ENCODE measurements around the gene ART5.
"Not testable (repeated sequence)": the region's sequence is repeated elsewhere in the genome, so short reads cannot be mapped to it uniquely, and the experiment has no call there.

Gene ART5

GRCh38 chr11:3616721-3617460 is 24.9 kb downstream of the ART5 start:
- no peak for DNase-seq

DNA sequence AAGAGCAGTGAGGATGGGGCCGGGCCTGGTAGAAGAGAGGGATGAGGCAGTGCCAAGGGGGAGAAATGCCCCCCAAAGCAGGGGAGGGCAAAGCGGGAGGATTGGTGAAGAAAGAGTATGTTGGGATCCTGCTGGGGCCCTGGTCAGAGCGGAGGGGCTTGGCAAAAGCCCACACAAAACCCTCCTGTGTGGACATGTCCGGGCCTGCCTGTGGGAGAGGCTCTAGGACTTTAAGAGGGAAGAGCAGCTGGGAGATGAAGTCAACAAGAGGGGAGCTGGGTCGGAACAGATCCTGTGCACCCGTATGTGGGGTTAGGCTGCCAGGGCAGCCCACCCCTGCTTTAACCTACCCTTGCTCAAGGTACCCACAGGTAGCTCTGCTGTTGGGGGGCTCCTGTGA is 25.8 kb downstream of the ART5 start:
- DNase-seq, result no peak

- DNase-seq, result no peak
Measured at GRCh38 chr11:3614742-3615171, 27.0 kb downstream of the ART5 start.

DNA sequence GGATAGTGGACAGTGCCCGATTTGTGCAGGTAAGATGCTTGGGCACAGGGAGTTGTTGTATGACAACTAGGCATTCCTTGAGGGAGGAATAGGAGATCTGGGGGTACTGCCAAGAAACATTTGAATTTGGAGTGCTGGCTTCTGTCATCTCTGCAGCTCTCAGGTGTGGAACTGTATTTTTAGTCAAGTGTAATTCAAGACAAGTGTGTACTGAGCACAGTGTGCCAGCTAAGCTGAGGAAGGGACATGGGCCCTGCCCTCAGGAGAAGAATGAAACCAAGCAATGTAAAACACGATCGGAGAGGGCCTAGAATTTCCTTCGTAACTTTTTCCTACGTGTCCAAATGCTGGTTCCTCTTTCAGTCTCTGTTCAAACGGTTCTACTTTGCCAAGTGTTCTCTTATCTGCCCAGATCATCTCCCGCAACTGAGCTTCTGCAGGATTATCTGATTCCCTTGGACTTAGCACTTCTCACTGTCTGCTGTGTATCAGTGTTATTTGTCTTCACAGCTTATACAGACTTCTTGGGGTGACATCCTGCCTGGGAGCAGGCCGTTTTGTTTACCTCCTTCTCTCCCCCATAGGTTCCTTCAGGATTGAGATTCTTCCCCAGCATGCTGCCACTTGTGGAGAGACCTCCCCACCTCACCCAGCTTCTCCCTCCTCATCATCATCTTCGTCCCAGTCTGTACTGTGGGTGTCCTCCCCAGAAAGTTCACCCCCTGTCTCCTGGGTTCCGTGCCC is 27.6 kb downstream of the ART5 start:
- DNase-seq, result no peak

GRCh38 chr11:3611976-3612678 is 29.7 kb downstream of the ART5 start:
- no peak for DNase-seq

- no peak for DNase-seq
Measured at GRCh38 chr11:3610846-3611245, 30.9 kb downstream of the ART5 start.

GRCh38 chr11:3609416-3610265 is 32.2 kb downstream of the ART5 start:
- no peak for DNase-seq

- no peak for DNase-seq
Measured at GRCh38 chr11:3605771-3606203, 36.0 kb downstream of the ART5 start.

- no peak for DNase-seq
Measured at GRCh38 chr11:3605283-3605662, 36.5 kb downstream of the ART5 start.

DNA sequence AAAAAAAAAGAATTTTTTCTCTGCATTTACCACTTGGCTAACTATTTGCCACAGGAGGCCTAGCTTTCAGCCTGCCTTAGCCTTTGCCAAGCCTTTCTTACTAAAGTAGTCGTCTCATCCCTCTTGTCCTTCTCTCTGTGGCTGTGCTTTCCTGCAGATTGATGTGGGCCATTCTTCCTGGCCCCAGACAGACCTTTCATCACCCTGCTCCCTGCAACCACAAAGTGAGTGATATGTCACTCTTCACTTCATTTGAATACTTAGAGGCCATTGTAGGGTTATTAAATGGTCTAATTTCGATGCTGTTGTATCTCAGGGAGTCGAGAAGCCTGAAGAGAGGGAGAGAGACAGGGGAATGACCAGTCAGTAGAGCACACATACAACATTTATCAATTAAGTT is 37.6 kb downstream of the ART5 start:
- DNase-seq, result no peak

- DNase-seq, result not testable (repeated sequence)
Measured at GRCh38 chr11:3600201-3600600, 41.6 kb downstream of the ART5 start.

- DNase-seq, result not testable (repeated sequence)
Measured at GRCh38 chr11:3597743-3598142, 44.0 kb downstream of the ART5 start.

- not testable (repeated sequence) for DNase-seq
Measured at GRCh38 chr11:3591326-3591725, 50.5 kb downstream of the ART5 start.

DNA sequence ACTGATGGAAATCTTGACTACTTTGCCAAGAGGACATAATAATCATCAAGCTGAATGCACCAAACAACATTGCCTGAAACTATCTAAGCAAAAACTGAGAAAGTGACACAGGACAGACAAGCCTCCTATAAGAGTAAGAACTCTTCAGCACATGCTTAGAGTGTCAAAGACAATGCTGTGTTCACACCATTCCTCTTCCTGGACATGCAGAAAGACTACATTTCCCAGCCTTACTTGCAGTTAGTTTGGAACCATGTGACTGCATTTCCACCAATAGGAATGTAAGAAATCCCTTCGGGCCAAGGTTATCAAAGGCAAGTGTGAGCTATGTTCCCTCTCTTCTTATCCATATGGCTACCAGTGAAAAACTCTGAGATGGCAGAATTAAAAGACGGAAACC is 51.6 kb downstream of the ART5 start:
- DNase-seq, result not testable (repeated sequence)

GRCh38 chr11:3588776-3589175 is 53.0 kb downstream of the ART5 start:
- not testable (repeated sequence) for DNase-seq

Data from activated gamma-delta T cell treated with Interleukin-2 at 50 U/mL for 16 hours (primary cell).